HEK293T (cell line): ENCODE measurements around the gene LRRFIP1.

Experiments used
- CTCF ChIA-PET: fragments of 350-600 bp; formaldehyde crosslinking; extraction: SDS; loops from one replicate; lab custom pipeline; 2021; ENCODE audit warnings: antibody characterized with exemption, inconsistent platforms; lab: Yijun Ruan, JAX
- POLR2A ChIA-PET: fragments of 350-600 bp; formaldehyde crosslinking; extraction: SDS; loops from one replicate; lab custom pipeline; 2020; ENCODE audit warnings: antibody characterized with exemption, inconsistent platforms; lab: Yijun Ruan, JAX
- DNase-seq: peaks from one replicate; pipeline ENCODE4 v3.0.0; 2012; ENCODE audit warnings: mixed read lengths; ENCODE audit errors: extremely low spot score
- ARNT ChIP-seq: fragments of 450-650 bp; IDR thresholded peaks from 2 replicates; pipeline ENCODE4 v1.6.1; 2017; ENCODE audit warnings: mild to moderate bottlenecking
- BHLHE40 ChIP-seq: fragments of 450-650 bp; IDR thresholded peaks from 2 replicates; pipeline ENCODE4 v1.6.1; 2016; ENCODE audit warnings: mild to moderate bottlenecking, moderate library complexity, borderline replicate concordance
- CTBP1 ChIP-seq: fragments of 450-650 bp; IDR thresholded peaks from 2 replicates; pipeline ENCODE4 v1.6.1; 2016; ENCODE audit warnings: borderline replicate concordance
- ELF4 ChIP-seq: fragments of 450-650 bp; IDR thresholded peaks from 2 replicates; pipeline ENCODE4 v1.6.1; 2017; ENCODE audit warnings: antibody characterized with exemption
- FOXA1 ChIP-seq: fragments of 450-650 bp; IDR thresholded peaks from 2 replicates; pipeline ENCODE4 v1.6.1; 2016; ENCODE audit warnings: mild to moderate bottlenecking
- FOXK2 ChIP-seq: fragments of 450-650 bp; IDR thresholded peaks from 2 replicates; pipeline ENCODE4 v1.6.1; 2016; ENCODE audit warnings: mild to moderate bottlenecking
- FOXM1 ChIP-seq: fragments of 450-650 bp; IDR thresholded peaks from 2 replicates; pipeline ENCODE4 v1.6.1; 2017; ENCODE audit warnings: mild to moderate bottlenecking, borderline replicate concordance
- HDGF ChIP-seq: fragments of 450-650 bp; IDR thresholded peaks from 2 replicates; pipeline ENCODE4 v1.6.1; 2017; ENCODE audit warnings: antibody characterized with exemption, borderline replicate concordance
- L3MBTL2 ChIP-seq: fragments of 450-650 bp; conservative IDR thresholded peaks from 2 replicates; pipeline ENCODE4 v1.6.1; 2016; ENCODE audit warnings: mild to moderate bottlenecking
- LEF1 ChIP-seq: fragments of 450-650 bp; IDR thresholded peaks from 2 replicates; pipeline ENCODE4 v1.6.1; 2017; ENCODE audit warnings: mild to moderate bottlenecking, borderline replicate concordance
- NFRKB ChIP-seq: fragments of 450-650 bp; IDR thresholded peaks from 2 replicates; pipeline ENCODE4 v1.6.1; 2016; ENCODE audit warnings: mild to moderate bottlenecking, moderate library complexity
- SP1 ChIP-seq: fragments of 450-650 bp; IDR thresholded peaks from 2 replicates; pipeline ENCODE4 v1.6.1; 2017
- SUZ12 ChIP-seq: fragments of 450-650 bp; IDR thresholded peaks from 2 replicates; pipeline ENCODE4 v1.6.1; 2016; ENCODE audit warnings: mild to moderate bottlenecking
- TARDBP ChIP-seq: fragments of 450-650 bp; IDR thresholded peaks from 2 replicates; pipeline ENCODE4 v1.6.1; 2016
- ZNF384 ChIP-seq: fragments of 450-650 bp; IDR thresholded peaks from 2 replicates; pipeline ENCODE4 v1.6.1; 2016
- TF ChIP-seq, protein P1 (sequence below): fragments of 450-650 bp; IDR thresholded peaks from 2 replicates; pipeline ENCODE4 v1.6.1; 2016

The LRRFIP1 gene

GRCh38 chr2:237649541-237650454 lies 22.4 kb downstream of the LRRFIP1 start:
- ChIA-PET POLR2A (no interaction called here), CTCF (no interaction called here)
- TF ChIP-seq FOXK2 (no peak), ELF4 (no peak), L3MBTL2 (no peak), TARDBP (no peak), SUZ12 (no peak), LEF1 (no peak), BHLHE40 (no peak), NFRKB (no peak), ZNF384 (no peak), ARNT (no peak), FOXM1 (no peak), HDGF (no peak), FOXA1 (no peak), SP1 (no peak), CTBP1 (no peak)
- TF ChIP-seq, protein P1, sequence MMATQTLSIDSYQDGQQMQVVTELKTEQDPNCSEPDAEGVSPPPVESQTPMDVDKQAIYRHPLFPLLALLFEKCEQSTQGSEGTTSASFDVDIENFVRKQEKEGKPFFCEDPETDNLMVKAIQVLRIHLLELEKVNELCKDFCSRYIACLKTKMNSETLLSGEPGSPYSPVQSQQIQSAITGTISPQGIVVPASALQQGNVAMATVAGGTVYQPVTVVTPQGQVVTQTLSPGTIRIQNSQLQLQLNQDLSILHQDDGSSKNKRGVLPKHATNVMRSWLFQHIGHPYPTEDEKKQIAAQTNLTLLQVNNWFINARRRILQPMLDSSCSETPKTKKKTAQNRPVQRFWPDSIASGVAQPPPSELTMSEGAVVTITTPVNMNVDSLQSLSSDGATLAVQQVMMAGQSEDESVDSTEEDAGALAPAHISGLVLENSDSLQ, result no peak
- DNase-seq, result no peak

GRCh38 chr2:237650455-237650850 lies 23.1 kb downstream of the LRRFIP1 start:
- no peak for DNase-seq
- TF ChIP-seq TARDBP (no peak), ARNT (no peak), SUZ12 (no peak), LEF1 (no peak), FOXM1 (no peak), SP1 (no peak), NFRKB (no peak), CTBP1 (no peak), L3MBTL2 (no peak), FOXA1 (no peak), BHLHE40 (no peak), HDGF (no peak), ELF4 (no peak)
- TF ChIP-seq, protein P1, result no peak
- ChIA-PET POLR2A (no interaction called here), CTCF (no interaction called here)

DNA sequence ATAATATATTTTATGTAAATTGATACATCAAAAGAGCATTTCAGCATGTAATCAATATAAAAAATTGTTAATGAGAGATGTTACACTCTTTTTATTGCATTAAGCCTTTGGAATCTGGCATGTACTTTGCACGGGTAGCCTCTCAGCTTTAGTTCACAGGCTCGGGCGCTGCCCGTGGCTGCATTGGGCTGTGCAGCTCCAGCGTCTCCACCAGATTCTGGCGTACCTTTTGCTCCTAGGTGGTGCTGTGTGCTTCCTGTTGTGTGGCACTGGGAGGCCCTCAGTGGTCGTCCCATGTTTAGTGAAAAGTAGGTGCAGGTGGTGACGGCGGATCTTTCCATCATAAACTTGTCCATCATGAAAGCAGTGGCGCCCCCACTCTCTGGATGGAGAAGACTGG lies 24.4 kb downstream of the LRRFIP1 start:
- CTCF ChIA-PET, result no interaction called here
- DNase-seq, result no peak
- POLR2A ChIA-PET, result no interaction called here
- TF ChIP-seq HDGF (no peak), SP1 (no peak), ELF4 (no peak), NFRKB (no peak), TARDBP (no peak), ARNT (no peak), FOXK2 (no peak), LEF1 (no peak), L3MBTL2 (no peak), FOXM1 (no peak), SUZ12 (no peak), BHLHE40 (no peak), CTBP1 (no peak), FOXA1 (no peak), ZNF384 (no peak)
- TF ChIP-seq, protein P1, result no peak

GRCh38 chr2:237652181-237652580 lies 24.8 kb downstream of the LRRFIP1 start:
- POLR2A ChIA-PET, result no interaction called here
- DNase-seq, result no peak
- no peak for TF ChIP-seq SP1
- CTCF ChIA-PET, result no interaction called here

DNA sequence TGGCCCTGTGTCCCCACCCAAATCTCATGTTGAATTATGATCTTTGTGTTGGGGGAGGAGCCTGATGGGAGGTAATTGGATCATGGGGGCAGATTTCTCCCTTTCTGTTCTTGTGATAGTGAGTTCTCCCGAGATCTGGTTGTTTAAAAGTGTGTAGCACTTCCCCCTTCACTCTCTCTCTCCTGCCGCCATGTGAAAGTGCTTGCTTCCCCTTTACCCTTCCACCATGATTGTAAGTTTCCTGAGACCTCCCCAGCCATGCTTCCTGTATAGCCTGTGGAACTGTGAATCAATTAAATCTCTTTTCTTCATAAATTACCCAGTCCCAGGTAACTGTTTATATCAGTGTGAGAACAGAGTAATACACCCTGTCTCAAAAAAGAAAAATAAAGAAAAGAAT lies 25.5 kb downstream of the LRRFIP1 start:
- no peak for DNase-seq
- CTCF ChIA-PET, result no interaction called here
- no peak for TF ChIP-seq L3MBTL2
- TF ChIP-seq, protein P1, result no peak
- TF ChIP-seq CTBP1, result no peak
- TF ChIP-seq SP1, result no peak
- no peak for TF ChIP-seq FOXK2
- no peak for TF ChIP-seq ARNT
- no peak for TF ChIP-seq HDGF
- TF ChIP-seq FOXA1, result no peak
- TF ChIP-seq SUZ12, result no peak
- TF ChIP-seq ZNF384, result no peak
- POLR2A ChIA-PET, result no interaction called here
